Progenitor cell of endocrine pancreas (in vitro differentiated cells): Measurements from ENCODE around the gene PHLDB1. TPM values are rescaled to one million over a fixed set of nuclear protein-coding genes. Genes with fewer than 3 reads are reported as not detected.

ENCODE experiments used
- DNase-seq: peaks from one replicate; pipeline ENCODE4 v3.0.0; 2021; ENCODE audit warnings: low spot score; ENCODE audit not compliant: unreplicated experiment
- H3K27ac Mint-ChIP-seq: 2 replicates; pipeline ENCODE4 v1.8.0; 2021; ENCODE audit warnings: mild to moderate bottlenecking, moderate library complexity, mixed read lengths
- H3K27me3 Mint-ChIP-seq: 2 replicates; pipeline ENCODE4 v1.8.0; 2021; ENCODE audit warnings: mixed read lengths
- H3K36me3 Mint-ChIP-seq: 2 replicates; pipeline ENCODE4 v1.8.0; 2022; ENCODE audit warnings: mixed read lengths; ENCODE audit not compliant: insufficient read depth
- H3K4me1 Mint-ChIP-seq: 2 replicates; pipeline ENCODE4 v1.8.0; 2021; ENCODE audit warnings: low read depth, mixed read lengths
- H3K4me3 Mint-ChIP-seq: 2 replicates; pipeline ENCODE4 v1.8.0; 2021; ENCODE audit warnings: low read depth, mild to moderate bottlenecking, moderate library complexity, mixed read lengths
- H3K9me3 Mint-ChIP-seq: 2 replicates; pipeline ENCODE4 v1.8.0; 2021; ENCODE audit warnings: low read depth, mixed read lengths
- total RNA-seq: library from RNA; stranded (reverse); gene quantifications from 2 replicates; pipeline ENCODE4 v1.2.1, GENCODE V29; 2021
- TF ChIP-seq, protein P1 (sequence below): fragments of 200-600 bp; sonication (generic); IDR thresholded peaks from one replicate; pipeline ENCODE4 v1.5.0; 2021; ENCODE audit warnings: antibody characterized with exemption, mild to moderate bottlenecking; ENCODE audit not compliant: unreplicated experiment

Gene PHLDB1
- total RNA-seq, 1 donor from 2014 or later, result 110 TPM

DNA sequence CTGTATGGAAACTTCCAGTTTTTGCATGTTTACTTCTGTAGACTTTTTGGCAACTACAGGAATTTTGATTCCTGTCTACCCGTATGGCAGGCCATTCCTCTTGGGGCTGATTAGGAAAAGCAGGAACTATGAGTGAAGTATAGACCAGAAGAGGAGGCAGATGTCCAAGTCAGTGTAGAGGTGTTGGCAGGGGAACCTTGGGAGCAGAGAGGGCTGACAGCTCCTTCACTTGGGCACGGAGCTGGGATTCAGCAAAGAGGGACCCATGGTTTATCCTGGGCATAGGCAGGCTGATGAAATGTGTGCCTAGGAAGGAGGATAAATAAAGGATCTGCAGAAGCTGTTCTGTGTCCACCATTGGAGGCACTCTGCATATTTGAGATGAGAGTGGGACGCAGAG is 39.0 kb downstream of the PHLDB1 start:
- Mint-ChIP-seq H3K4me1 (no peaks in the 10 kb centered on the region), H3K27ac (no peak overlapping the region), H3K36me3 (peaks cover 25% of the 10 kb centered on the region), H3K9me3 (no peaks in the 10 kb centered on the region), H3K27me3 (no peaks in the 10 kb centered on the region), H3K4me3 (no peak overlapping the region)
- TF ChIP-seq, protein P1, sequence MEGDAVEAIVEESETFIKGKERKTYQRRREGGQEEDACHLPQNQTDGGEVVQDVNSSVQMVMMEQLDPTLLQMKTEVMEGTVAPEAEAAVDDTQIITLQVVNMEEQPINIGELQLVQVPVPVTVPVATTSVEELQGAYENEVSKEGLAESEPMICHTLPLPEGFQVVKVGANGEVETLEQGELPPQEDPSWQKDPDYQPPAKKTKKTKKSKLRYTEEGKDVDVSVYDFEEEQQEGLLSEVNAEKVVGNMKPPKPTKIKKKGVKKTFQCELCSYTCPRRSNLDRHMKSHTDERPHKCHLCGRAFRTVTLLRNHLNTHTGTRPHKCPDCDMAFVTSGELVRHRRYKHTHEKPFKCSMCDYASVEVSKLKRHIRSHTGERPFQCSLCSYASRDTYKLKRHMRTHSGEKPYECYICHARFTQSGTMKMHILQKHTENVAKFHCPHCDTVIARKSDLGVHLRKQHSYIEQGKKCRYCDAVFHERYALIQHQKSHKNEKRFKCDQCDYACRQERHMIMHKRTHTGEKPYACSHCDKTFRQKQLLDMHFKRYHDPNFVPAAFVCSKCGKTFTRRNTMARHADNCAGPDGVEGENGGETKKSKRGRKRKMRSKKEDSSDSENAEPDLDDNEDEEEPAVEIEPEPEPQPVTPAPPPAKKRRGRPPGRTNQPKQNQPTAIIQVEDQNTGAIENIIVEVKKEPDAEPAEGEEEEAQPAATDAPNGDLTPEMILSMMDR, result no peak
- DNase-seq, result no peak

DNA sequence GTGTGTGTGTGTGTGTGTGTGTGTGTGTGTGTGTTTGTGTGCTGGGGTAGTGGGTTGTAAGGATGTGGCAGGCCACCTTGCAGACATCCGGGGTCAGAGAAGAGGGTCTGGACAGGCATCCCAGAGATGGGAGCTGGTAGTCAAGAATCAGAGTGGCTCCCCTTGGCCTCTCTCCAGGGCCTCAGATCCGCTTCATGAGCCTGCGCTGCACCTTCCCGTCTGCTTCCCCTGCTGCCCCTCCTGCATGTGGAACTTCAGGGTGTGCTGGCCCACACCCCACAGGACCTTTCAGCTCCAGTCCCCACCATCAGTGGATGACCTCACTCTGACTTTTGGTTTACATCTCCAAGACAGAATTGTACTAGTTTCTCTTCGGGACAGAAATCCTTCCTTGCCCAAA is 40.9 kb downstream of the PHLDB1 start:
- peaks cover 31% of the 10 kb centered on the region for H3K36me3 Mint-ChIP-seq
- no peak overlapping the region for H3K27ac Mint-ChIP-seq
- H3K27me3 Mint-ChIP-seq, result no peaks in the 10 kb centered on the region
- no peaks in the 10 kb centered on the region for H3K9me3 Mint-ChIP-seq
- TF ChIP-seq, protein P1, result no peak
- no peak for DNase-seq
- H3K4me3 Mint-ChIP-seq, result no peak overlapping the region
- H3K4me1 Mint-ChIP-seq, result no peaks in the 10 kb centered on the region

DNA sequence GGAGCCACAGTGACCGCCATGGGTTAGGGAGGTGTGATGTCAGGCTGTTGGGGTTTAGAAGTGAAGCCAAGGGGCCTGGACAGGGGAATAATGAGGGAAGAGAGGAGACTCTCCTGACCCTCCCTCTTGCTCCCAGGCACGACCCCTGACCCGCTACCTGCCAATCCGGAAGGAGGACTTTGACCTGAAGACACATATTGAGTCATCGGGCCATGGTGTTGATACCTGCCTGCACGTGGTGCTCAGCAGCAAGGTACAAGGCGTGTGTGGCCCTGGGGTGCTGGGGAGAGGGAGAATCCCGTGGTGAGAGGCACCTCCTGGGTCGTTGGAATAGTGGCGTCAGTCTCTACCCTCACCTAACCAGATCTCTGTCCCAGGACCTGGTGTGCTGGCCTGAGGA is 42.5 kb downstream of the PHLDB1 start:
- no peak for DNase-seq
- H3K27me3 Mint-ChIP-seq, result no peaks in the 10 kb centered on the region
- peaks cover 32% of the 10 kb centered on the region for H3K36me3 Mint-ChIP-seq
- no peak overlapping the region for H3K27ac Mint-ChIP-seq
- H3K4me1 Mint-ChIP-seq, result no peaks in the 10 kb centered on the region
- no peak overlapping the region for H3K4me3 Mint-ChIP-seq
- TF ChIP-seq, protein P1, result no peak
- no peaks in the 10 kb centered on the region for H3K9me3 Mint-ChIP-seq

DNA sequence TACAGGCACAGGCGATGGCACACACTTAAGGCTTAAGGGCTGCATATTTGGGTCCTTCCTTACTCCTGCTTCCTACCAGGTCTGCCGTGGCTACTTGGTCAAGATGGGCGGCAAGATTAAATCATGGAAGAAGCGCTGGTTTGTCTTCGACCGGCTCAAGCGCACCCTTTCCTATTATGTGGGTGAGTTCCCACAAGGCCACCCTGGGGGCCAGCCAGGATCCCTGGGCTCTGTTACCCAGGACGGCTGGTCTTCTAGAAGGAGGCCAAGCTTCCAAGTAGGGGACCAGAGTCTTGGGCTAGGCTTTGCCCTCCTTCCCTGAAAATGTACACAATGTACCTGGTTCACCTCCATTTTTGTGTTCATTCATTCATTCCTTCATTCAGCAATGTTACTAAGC is 43.0 kb downstream of the PHLDB1 start:
- no peak for DNase-seq
- Mint-ChIP-seq H3K4me3 (no peak overlapping the region), H3K9me3 (no peaks in the 10 kb centered on the region), H3K4me1 (no peaks in the 10 kb centered on the region), H3K36me3 (peaks cover 35% of the 10 kb centered on the region), H3K27me3 (no peaks in the 10 kb centered on the region), H3K27ac (no peak overlapping the region)
- TF ChIP-seq, protein P1, result no peak

GRCh38 chr11:118651820-118652219 is 44.4 kb downstream of the PHLDB1 start:
- Mint-ChIP-seq H3K9me3 (no peaks in the 10 kb centered on the region), H3K4me3 (no peak overlapping the region), H3K4me1 (no peaks in the 10 kb centered on the region), H3K27ac (no peak overlapping the region), H3K36me3 (peaks cover 28% of the 10 kb centered on the region), H3K27me3 (no peaks in the 10 kb centered on the region)
- no peak for DNase-seq
- TF ChIP-seq, protein P1, result no peak
